DMS79 treated with DMSO at 0.1 percent for 48 hours (cell line): ENCODE measurements around the gene IQCB1.
A peak's percentile ranks its signal among the peaks of the same experiment; 100 is the strongest.
"Not testable (repeated sequence)": the region's sequence is repeated elsewhere in the genome, so short reads cannot be mapped to it uniquely, and the experiment has no call there.

Source experiments
- DNase-seq: peaks from one replicate; lab custom pipeline; 2025; lab: John Stamatoyannopoulos, UW

IQCB1 gene

GRCh38 chr3:121803771-121804320 lies 31.0 kb downstream of the IQCB1 start:
- DNase-seq = no peak

- no peak for DNase-seq
Observed at GRCh38 chr3:121800906-121801305, 34.0 kb downstream of the IQCB1 start.

- DNase-seq = no peak
Observed at GRCh38 chr3:121796970-121797369, 37.9 kb downstream of the IQCB1 start.

GRCh38 chr3:121794264-121794983 lies 40.4 kb downstream of the IQCB1 start:
- no peak for DNase-seq

- DNase-seq = no peak
Observed at GRCh38 chr3:121793078-121793477, 41.8 kb downstream of the IQCB1 start.

- no peak for DNase-seq
Observed at GRCh38 chr3:121786485-121786884, 48.4 kb downstream of the IQCB1 start.

GRCh38 chr3:121782784-121783183 lies 52.1 kb downstream of the IQCB1 start:
- DNase-seq = not testable (repeated sequence)

- no peak for DNase-seq
Observed at GRCh38 chr3:121781611-121782010, 53.2 kb downstream of the IQCB1 start.

- DNase-seq = not testable (repeated sequence)
Observed at GRCh38 chr3:121775095-121775494, 59.8 kb downstream of the IQCB1 start.

GRCh38 chr3:121769246-121769645 lies 65.6 kb downstream of the IQCB1 start:
- DNase-seq = no peak

GRCh38 chr3:121768452-121768851 lies 66.4 kb downstream of the IQCB1 start:
- DNase-seq = no peak

GRCh38 chr3:121759541-121760202 lies 75.2 kb downstream of the IQCB1 start:
- DNase-seq = no peak

GRCh38 chr3:121758727-121759450 lies 76.0 kb downstream of the IQCB1 start:
- DNase-seq = no peak

GRCh38 chr3:121757812-121758545 lies 76.9 kb downstream of the IQCB1 start:
- DNase-seq = no peak

GRCh38 chr3:121757087-121757811 lies 77.6 kb downstream of the IQCB1 start:
- no peak for DNase-seq

- DNase-seq = no peak
Observed at GRCh38 chr3:121752772-121753171, 82.1 kb downstream of the IQCB1 start.

GRCh38 chr3:121752261-121752660 lies 82.6 kb downstream of the IQCB1 start:
- no peak for DNase-seq

- no peak for DNase-seq
Observed at GRCh38 chr3:121750087-121750415, 84.8 kb downstream of the IQCB1 start.

- DNase-seq = peak; percentile 99
Observed at GRCh38 chr3:121749276-121750086, 85.4 kb downstream of the IQCB1 start, which contains the start of gene GOLGB1. Gene GOLGB1 (minus strand): TSS chr3:121749741. CDS start chr3:121730971, 18,770 bp downstream.

- DNase-seq = no peak
Observed at GRCh38 chr3:121748680-121749275, 86.1 kb downstream of the IQCB1 start.
